SH-SY5Y (cell line): ENCODE measurements around the gene LEO1.

Source experiments
- GATA2 ChIP-seq: IDR thresholded peaks from 2 replicates; pipeline ENCODE4 v1.6.1; 2011; ENCODE audit warnings: mild to moderate bottlenecking, low read depth, low read length
- GATA3 ChIP-seq: IDR thresholded peaks from 2 replicates; pipeline ENCODE4 v1.6.1; 2011; ENCODE audit warnings: low read depth, mild to moderate bottlenecking, low read length, moderate library complexity

GRCh38 chr15:51936105-51936478 lies 35.5 kb downstream of the LEO1 start:
- TF ChIP-seq GATA3 (no peak), GATA2 (no peak)
